ENCODE results near the gene CCDC88C.

Gene CCDC88C

DNA sequence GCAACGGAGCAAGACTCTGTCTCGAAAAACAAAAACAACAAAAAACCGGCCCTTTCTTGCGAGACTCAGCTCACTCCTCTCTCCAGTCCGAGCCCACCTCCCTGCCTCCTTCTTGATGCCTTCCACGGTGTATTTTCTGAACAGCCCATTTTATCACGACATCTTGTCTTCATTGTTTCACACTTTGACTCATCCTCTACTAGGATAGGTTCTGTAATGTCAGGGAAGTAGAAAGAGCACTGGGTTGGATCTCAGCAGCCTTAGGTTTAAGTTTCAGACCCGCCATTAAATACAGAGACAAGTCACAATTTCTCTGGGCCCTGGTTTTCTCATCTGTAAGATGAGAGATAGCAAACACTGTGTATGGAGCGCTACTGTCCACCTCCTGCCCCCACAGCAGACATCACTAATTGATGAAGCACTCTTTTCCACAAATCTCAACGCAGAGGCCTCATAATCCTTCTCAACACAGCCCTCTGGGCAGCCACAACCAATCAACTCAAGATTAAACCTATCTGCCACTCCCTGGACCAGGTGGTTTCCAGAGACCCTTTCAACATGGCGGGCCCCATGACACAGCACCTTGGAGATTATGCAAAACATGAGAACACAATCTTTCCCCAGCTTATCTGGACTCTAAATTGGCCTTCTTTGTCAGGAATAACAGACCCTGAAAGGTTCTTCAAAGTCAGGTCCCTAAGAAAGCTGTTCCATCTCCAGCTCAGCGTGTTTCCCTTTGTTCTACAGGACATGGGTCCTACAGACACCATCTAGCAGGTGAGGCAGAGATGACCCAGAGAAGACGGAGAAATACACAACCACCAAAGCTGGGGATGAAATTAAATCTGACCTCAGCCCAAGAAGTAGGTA is 35.6 kb downstream of the CCDC88C start:
- TF ChIP-seq POLR2A (IDR thresholded peaks at IDR 0.05; ENCODE audit: low read length), result no peak
- no peak for TF ChIP-seq GATA1 (IDR thresholded peaks at IDR 0.05; ENCODE audit: low read depth, low read length)
- peak in 1 of 2 experiments; percentile 27 for DNase-seq

DNA sequence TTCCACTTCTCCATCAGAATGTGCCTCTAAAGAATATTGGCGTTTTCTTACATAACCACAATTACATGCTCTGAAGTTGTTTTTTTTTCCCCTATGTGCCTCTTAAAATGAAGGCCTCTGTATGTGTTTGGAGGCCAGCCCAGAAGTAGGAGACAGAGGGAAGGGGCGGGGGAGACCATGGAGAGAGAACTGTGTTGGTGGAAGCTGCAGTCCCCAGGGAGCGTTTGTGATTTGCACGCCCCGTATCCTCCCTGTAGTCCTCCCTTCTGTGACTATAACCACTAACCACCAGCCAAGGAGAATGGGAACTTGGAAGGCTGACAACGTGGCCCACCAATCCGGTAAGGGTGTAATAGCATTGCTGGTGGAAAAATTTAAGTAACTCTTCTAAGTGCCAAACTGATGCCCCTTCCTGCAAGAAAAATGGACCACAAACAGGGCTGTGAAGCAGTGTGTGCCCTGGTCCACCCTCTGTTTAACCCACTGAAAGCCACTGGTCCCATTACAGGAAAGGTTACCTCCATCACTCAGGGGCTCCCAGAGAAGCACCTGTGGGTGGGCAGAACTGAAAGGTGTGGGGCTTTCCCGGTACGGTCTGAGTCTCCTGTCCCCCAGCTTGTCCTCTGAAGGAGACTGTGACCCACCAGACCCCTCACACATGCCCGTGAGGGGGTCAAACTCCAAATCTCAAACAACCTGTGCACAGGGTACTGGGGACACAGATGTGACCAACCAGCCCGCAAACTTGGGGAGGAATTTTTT is 36.8 kb downstream of the CCDC88C start:
- no peak for DNase-seq
- TF ChIP-seq GATA1 (IDR thresholded peaks at IDR 0.05; ENCODE audit: low read depth, low read length) (no peak), POLR2A (IDR thresholded peaks at IDR 0.05; ENCODE audit: low read length) (no peak)

DNA sequence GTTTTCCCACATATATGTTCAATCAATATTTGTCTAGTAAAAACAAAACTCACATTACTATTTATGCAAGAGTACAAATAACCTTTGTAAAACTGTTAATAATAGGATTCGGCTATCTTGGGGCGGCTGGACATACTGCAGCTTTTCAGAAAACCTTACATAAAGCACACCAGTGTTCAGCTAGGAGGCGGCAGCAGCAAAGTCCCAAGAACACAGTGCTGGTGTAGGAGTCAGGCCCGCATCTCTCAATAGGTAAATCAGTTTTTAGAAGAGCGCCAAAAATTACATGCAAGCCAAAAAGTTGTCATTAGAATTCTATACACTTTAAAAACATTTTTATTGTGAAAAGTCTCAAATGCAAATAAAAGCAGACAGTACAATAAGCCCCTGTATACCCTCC is 37.5 kb downstream of the CCDC88C start:
- TF ChIP-seq GATA1 (IDR thresholded peaks at IDR 0.05; ENCODE audit: low read depth, low read length), result no peak
- TF ChIP-seq POLR2A (IDR thresholded peaks at IDR 0.05; ENCODE audit: low read length), result no peak

DNA sequence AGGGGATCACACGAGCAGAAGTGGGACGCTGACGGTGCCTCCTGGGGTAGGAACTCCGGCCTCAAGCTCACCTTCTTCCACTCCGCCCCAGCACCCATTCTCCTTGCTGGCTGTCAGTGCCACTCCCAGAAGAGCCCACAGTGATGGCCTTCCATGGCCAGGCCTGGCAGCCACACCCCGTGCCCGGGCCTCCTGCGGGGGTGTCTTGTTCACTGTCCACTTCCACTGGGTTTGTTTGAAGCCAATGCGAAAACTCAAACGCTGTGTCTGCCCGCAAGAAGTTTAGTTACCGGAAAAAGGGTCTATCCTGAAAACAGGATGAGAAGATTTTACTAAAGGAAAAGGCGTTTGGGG is 38.1 kb downstream of the CCDC88C start:
- no peak for DNase-seq
- TF ChIP-seq POLR2A (IDR thresholded peaks at IDR 0.05; ENCODE audit: low read length), result no peak
- TF ChIP-seq GATA1 (IDR thresholded peaks at IDR 0.05; ENCODE audit: low read depth, low read length), result no peak

More for the DNA sequence above, 37.5 kb downstream of the CCDC88C start:
- no peak for DNase-seq

DNA sequence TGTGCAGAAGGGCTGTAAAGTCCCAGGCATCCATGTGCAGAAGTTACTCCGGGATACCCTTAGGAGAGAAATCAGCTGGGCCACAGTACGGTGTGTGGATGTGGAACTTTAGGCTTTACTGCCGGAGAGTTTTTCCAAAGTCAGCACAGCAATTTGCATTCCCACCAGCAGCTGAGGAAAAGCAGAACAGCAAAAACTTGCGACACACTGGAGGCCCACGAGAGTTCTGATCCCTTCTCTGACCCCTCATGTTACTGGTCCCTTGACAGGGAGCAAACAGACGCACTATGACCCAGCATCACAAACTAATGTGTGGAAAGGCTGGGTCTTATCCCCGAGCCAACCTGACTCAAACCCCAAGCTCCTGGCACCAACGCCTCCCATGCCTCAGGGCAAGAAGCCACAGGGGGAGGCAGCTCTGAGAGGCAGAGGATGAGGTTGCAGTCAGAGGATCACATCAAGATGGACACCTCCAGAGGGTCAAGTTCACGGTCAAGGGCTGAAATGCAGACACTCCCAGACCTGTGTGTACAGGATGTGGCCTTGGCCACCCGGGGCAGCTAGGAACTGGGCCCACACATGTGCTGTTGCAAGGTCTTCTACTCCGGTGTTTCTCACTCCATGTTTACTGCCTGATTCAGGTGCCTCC is 38.6 kb downstream of the CCDC88C start:
- no peak for DNase-seq

DNA sequence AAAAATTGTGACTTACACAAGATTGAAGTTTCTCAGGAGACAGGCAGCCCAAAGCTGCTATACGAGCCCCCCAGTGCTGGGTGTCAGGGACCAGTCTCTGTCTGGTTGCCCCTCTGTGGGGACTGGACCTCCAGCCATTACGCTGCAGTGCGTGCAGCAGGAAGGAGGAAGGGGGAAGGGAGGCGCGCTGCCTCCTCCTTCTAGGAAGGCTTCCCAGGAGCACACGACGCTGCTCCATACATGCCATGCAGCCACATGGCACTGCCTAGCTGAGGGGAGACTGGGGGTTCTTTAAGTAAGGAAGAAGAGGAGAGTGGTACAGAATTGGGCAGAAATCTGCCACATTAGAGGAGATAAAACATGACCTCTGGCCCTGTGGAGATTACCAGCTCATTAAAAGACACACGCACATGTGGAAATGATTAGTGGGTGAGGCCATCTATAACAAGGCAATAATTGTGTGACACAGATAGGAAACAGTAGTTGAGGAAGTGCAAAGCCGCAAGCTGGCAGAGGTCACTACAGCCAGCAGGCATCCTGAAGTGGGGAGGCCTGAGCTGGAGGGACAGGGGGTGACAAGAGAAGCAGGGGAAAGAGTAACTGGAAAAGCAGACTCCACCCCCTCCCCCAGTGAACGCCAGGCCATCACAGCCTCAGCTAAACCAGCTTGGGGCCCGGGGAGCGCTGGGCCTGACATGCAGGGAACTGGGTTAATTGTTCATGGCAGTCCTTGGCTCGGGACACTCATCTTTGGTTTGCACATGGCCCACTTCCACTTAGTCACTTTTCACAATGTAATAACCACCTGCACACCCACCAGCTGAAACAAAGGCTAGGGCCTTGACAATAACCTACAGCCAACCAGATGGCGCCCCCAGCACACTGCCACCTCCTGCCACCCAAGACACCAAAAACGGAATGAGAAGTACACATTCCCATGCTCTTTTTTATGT is 39.6 kb downstream of the CCDC88C start:
- peak in 1 of 2 experiments; percentile 17 for DNase-seq
- TF ChIP-seq GATA1 (IDR thresholded peaks at IDR 0.05; ENCODE audit: low read depth, low read length) (no peak), POLR2A (IDR thresholded peaks at IDR 0.05; ENCODE audit: low read length) (no peak)

More for the DNA sequence above, 38.6 kb downstream of the CCDC88C start:
- TF ChIP-seq POLR2A (IDR thresholded peaks at IDR 0.05; ENCODE audit: low read length) (no peak), GATA1 (IDR thresholded peaks at IDR 0.05; ENCODE audit: low read depth, low read length) (no peak)

DNA sequence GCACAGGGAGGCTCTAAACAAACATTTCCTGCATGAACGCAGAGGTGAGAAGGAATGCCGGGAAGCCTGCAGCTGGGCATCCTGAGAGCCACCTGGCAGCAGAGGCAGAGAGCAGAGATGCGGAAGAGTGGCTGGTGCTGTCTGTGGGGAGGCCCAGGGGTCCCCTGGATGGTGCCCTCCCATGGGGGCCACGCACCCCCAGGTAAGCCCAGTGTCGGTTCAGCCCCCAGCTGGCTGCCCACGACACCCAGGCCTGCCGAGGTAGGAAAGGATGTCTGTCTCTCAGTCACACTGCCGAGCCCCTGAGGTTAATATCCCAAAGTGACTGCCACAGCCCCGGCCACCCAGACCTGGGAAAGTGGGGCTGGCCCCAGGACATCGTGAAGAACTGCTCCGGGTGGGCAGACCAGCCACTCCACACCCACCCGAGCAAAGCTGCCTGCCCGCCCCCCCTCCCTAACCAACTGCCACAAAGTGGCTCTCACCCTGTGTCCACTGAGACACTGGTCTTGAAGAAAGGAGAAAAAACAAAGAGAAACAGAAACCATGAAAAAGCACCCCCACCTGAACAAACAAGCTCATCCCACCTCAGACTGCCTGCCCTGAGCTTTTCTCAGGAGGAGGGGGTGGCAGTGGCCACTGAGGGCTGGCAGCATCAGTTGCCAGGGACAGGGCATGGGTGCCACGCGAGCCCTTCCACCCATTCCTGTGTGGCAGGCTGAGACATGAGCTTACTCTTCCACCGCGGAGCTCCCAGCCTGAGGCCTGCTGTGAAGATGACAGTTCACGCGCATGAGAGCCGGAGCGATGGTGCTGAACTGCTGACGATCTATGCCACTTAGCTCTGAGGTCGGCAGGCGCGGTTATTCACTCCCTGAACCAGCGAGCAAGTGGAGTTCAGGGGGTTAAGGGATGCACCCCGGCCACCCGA is 40.8 kb downstream of the CCDC88C start:
- no peak for DNase-seq
- TF ChIP-seq POLR2A (IDR thresholded peaks at IDR 0.05; ENCODE audit: low read length), result no peak
- TF ChIP-seq GATA1 (IDR thresholded peaks at IDR 0.05; ENCODE audit: low read depth, low read length), result no peak

DNA sequence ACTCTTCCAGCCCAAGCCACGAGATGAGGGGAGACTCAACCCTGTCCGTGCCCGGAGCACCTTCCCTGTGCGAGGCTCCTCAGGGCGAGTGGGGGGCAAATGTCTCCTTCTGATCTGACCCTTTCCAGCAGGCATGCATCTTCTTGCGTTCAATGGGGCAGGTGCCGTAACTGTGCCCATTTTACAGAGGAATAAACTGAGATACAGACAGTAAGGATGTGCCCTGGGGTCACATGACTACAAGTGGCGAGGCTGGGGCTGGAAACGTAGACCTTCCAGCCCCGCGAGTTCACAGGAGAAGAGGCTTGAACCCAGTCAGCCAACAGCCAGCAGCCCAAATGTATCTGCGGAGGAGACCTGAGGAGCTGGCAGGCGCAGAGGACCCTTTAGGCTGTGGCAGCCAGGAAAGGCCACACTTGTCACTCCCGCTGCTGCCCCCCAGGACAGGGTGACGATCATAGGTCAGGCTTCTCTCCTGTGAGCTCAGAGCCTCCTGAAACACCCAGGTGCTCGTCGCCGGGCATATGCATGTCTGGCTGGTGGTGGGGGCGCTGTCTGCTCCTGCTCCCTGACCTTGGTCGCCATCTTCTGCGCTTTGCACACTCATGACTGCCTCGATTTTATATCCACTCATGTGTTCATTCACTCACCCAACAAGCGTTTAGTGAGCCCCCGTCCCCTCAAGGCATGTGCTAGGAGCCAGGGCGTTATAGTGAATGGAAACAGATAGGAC is 41.7 kb downstream of the CCDC88C start:
- DNase-seq, result no peak
- TF ChIP-seq POLR2A (IDR thresholded peaks at IDR 0.05; ENCODE audit: low read length) (no peak), GATA1 (IDR thresholded peaks at IDR 0.05; ENCODE audit: low read depth, low read length) (no peak)

DNA sequence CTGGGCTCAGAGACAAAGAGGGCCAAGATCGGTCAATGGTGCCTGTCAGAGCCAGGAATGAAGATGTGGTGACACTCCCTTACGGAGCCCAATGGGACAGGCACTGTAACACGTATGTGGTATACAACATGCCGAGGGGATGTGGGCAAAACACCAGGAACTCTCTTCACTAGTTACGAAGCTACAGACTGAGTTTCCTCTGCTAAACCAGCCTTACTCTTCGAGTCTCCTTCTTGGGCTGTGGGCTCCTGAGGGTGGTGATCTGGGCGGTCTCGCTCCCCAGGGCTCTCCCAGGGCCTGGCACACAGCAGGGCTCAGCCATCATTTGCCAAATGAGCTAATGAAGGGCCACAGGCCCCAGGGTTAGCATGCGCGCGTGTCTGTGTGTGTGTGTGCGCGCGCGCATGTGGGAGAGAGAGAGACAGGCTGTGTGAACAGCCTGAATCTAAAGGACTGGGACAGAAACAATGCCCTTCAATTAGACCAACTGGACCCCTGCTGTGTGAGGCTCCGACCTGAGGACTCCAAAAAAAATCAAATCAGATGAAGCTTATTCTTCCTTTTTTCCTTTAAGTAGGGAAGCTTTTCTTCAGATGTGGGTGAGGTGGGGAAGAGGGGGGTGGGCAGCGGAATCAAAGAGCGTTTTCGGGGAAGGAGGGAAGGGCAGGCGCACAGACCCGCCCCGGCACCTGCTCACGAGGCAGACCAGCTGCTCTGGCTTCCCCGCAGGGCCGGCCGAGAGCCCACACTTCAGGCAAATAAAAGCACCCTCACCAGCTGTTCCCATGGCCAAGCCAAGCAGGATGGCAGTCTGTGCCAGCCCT is 42.5 kb downstream of the CCDC88C start:
- DNase-seq, result no peak
- TF ChIP-seq GATA1 (IDR thresholded peaks at IDR 0.05; ENCODE audit: low read depth, low read length) (no peak), POLR2A (IDR thresholded peaks at IDR 0.05; ENCODE audit: low read length) (no peak)

DNA sequence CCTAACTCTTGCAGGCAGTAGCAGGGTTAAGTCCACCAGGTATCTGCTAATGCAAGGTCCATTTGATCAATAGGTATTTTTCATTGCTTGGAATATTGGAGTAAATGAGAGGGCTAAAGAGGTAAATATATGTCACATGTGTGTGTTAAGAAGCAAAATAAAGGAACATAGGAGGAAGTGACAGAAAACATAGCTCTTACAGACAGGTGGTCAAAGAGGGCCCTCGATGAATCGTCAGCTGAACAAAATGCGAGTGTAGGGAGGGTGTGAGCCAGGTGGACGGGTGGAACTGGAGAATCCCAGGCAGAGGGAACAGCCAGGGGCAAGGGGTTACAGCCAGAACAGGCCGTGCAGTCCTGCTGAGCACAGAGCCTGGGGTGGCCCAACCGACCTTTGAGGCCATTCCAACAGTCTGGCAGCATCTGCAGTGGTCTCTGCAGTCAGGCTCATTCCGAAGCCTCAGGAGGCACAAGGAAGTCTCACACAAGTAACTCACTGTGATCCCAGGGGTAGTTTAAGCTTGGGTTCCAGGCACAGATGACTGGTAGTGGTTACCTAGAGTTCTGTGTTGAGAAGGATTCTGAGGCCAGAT is 43.2 kb downstream of the CCDC88C start:
- TF ChIP-seq POLR2A (IDR thresholded peaks at IDR 0.05; ENCODE audit: low read length) (no peak), GATA1 (IDR thresholded peaks at IDR 0.05; ENCODE audit: low read depth, low read length) (no peak)
- no peak for DNase-seq
